Measurements from ENCODE around the gene OLFML2A.

DNA sequence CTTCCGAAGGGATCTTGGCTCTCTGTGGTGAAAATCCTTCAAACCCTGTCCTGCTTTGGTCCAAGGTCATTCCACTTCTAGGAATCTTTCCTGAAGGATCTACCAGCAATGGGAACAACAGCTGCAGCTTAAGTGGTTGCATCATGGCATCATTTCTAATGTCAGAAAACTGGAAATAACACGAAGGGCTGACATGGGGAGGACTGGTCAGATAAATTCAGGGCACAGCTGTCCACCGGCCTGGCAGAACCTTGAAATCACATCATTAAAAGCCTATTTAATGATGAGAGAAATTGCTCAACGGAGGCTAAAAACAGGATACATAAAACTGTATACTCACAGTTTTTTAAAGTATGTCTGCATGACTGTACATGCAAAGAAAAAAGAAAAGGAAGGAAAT lies 28.3 kb downstream of the OLFML2A start:
- TF ChIP-seq TAF1 (IDR thresholded peaks at IDR 0.05; ENCODE audit: low read depth), result no peak
- TF ChIP-seq, protein P1, sequence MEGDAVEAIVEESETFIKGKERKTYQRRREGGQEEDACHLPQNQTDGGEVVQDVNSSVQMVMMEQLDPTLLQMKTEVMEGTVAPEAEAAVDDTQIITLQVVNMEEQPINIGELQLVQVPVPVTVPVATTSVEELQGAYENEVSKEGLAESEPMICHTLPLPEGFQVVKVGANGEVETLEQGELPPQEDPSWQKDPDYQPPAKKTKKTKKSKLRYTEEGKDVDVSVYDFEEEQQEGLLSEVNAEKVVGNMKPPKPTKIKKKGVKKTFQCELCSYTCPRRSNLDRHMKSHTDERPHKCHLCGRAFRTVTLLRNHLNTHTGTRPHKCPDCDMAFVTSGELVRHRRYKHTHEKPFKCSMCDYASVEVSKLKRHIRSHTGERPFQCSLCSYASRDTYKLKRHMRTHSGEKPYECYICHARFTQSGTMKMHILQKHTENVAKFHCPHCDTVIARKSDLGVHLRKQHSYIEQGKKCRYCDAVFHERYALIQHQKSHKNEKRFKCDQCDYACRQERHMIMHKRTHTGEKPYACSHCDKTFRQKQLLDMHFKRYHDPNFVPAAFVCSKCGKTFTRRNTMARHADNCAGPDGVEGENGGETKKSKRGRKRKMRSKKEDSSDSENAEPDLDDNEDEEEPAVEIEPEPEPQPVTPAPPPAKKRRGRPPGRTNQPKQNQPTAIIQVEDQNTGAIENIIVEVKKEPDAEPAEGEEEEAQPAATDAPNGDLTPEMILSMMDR (IDR thresholded peaks at IDR 0.05; ENCODE audit: poor library complexity, severe bottlenecking), result no peak

Data from neural cell (in vitro differentiated cells).